Dermis lymphatic vessel endothelial cell (primary cell): Measurements from ENCODE around the gene TIPRL. TPM values are rescaled to one million over a fixed set of nuclear protein-coding genes. Genes with fewer than 3 reads are reported as not detected.

Experiments used
- total RNA-seq: library from RNA; depleted of rRNA; stranded (reverse); fragments of >200 nt; gene quantifications from 2 replicates; pipeline ENCODE4 v1.2.1, GENCODE V29; 2014

Gene TIPRL
- total RNA-seq: 30.8 and 33.9 TPM in 2 replicates

GRCh38 chr1:168178638-168179437 lies at the start of gene TIPRL:
Gene TIPRL, plus strand, starts transcription at chr1:168178962. Its CDS starts 116 bp downstream, at chr1:168179078.

GRCh38 chr1:168136709-168137514 lies 41.9 kb upstream of the TIPRL start, which contains the start of gene GPR161:
Gene GPR161, minus strand, starts transcription at chr1:168136930. Its CDS starts 32,080 bp downstream, at chr1:168104850.

GRCh38 chr1:168225476-168226190 lies 46.9 kb downstream of the TIPRL start, which contains the start of gene SFT2D2:
Gene SFT2D2, plus strand, starts transcription at chr1:168226004. Its CDS starts 76 bp downstream, at chr1:168226080.

Other genes starting within 250 kb of the TIPRL start
- 48.2 and 50.7 TPM in 2 replicates for gene DCAF6, start 242.3 kb upstream of the TIPRL start, total RNA-seq
- gene MPC2, start 241.9 kb upstream of the TIPRL start, total RNA-seq: 18.9 and 20.7 TPM in 2 replicates
- 12.4 and 19.4 TPM in 2 replicates for gene GPR161, start 42.0 kb upstream of the TIPRL start, total RNA-seq
- 58.7 and 59.3 TPM in 2 replicates for gene SFT2D2, start 47.0 kb downstream of the TIPRL start, total RNA-seq
- 0.65 and 0.69 TPM in 2 replicates for gene TBX19, start 101.9 kb downstream of the TIPRL start, total RNA-seq